HG03066 (cell line): ENCODE data around the gene RUNX1.

Experiments
- ATAC-seq: cut with Tn5 transposase; IDR thresholded peaks from one replicate; pipeline ENCODE4 v1.9.1; 2021; ENCODE audit warnings: low read depth; ENCODE audit not compliant: unreplicated experiment

The RUNX1 gene

DNA sequence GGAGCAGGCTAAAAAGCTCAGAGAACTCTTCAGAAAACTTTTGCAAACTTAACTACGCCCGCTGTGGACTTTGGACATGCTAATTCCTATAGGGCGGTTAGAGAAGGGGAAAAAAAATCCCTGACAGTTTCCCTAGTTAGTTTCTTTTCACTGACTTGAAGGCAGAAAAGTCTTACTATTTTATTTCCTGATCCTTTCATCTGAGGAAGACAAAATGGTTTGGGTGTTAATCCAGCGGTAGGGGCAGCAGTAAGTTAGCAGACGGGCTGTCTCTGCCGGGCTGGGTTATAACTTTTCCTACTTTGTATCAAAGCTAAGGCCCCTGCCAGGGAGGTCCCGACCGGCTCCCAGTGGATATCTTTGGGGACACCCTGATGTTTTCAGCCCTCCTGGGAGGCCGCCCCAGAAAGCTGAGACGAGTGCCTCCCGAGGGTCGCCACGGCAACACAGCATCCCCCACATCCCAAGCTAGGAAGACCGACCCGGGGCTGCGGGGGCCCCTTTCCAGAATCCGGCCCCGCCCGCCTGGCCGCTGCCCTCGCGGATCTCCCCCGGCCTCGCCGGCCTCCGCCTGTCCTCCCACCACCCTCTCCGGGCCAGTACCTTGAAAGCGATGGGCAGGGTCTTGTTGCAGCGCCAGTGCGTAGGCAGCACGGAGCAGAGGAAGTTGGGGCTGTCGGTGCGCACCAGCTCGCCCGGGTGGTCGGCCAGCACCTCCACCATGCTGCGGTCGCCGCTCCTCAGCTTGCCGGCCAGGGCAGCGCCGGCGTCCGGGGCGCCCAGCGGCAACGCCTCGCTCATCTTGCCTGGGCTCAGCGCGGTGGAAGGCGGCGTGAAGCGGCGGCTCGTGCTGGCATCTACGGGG, 162.6 kb downstream of the RUNX1 start:
- no peak for ATAC-seq

GRCh38 chr21:34885626-34886239, 163.4 kb downstream of the RUNX1 start:
- no peak for ATAC-seq

- ATAC-seq = no peak
These were observed 164.0 kb downstream of the RUNX1 start for GRCh38 chr21:34885125-34885524.

- ATAC-seq = no peak
These were observed 164.7 kb downstream of the RUNX1 start for GRCh38 chr21:34884346-34884929.

DNA sequence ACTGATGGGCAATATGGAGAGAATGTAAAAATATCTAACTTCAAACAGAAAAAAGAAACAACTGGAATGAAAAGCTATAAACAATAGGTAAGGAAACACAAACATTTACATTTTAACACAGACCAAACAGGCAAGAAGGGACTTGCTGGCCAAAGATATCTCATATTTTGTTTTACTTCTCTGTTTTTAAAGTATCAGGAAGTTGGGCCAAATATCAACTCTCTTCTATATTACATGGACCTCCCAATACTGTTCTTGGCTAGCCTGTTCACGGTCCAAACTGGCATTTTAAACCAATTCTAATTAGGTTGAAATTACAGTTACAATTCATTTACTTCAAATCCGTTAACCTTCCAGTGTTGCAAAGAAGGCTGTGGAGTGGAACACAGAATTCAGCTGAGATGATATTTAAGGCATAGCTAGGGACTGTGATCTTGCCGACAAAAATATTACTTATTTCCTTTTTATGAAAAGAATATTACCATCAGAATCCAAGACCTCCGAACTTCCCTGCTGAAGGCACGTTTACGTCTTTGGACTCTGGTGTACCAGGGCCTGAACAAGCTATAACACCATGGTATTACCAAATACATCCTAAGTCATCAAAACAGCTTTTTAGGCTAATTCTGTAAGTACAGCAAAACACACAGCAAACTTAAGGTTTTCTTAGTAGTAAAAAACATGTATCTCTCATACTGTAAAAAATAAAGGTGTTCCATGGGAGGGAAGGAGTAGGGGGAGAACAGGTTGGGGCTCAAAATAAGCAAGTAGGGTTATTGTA, 165.4 kb downstream of the RUNX1 start:
- no peak for ATAC-seq

- peak; percentile 67 for ATAC-seq
These were observed 166.4 kb downstream of the RUNX1 start for GRCh38 chr21:34882719-34883131.

DNA sequence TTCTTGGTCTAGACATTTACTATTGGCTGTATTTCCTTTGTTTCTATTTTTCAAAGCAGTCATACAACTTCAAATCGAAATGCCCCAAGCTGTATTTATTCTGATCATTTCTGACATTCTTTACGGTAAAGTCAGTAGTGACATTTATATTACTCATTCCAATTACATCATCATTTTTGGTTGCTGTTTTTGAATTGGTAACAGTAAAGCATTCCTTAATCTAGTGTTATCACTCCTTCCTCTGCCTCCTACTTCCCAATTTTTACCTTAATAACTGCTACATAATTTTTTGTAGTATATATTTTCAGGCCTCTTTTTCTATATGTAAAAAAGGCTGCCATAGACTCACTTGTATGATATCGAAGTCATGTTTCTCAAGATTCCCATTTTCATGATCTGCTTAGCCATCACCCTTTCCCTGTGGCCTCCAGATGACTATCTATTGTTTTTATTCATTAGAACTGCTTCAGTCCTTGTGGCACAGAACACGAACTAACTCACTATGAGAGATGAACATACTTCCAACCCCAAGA, 167.2 kb downstream of the RUNX1 start:
- no peak for ATAC-seq

DNA sequence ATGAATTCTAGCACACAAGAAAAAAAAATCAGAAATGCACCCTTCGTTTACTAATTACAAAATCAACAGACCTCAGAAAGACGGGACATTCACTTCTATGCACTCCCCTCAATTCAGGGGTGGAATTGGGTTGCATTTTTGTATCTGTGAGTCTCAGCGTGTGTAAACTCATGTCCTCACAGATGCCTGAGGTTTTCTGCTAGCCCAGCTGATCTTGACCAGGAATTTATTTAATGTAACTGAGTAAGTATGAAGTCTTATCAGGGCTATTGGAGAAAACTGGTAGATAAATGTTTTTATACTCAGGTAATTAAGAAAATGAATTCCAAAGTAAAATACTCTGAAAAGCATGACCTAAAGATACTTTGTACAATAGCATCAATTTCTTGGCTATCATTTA, 167.7 kb downstream of the RUNX1 start:
- no peak for ATAC-seq

DNA sequence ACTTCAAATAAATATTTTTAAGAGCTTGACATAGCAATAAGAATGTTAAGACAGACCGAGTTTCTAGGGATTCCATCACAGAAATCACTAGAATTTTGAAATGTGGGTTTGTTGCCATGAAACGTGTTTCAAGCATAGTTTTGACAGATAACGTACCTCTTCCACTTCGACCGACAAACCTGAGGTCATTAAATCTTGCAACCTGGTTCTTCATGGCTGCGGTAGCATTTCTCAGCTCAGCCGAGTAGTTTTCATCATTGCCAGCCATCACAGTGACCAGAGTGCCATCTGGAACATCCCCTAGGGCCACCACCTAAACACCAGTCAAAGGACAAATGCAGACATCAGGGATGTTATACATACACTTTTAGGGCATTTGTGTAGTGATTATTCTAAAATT, 168.7 kb downstream of the RUNX1 start:
- no peak for ATAC-seq

DNA sequence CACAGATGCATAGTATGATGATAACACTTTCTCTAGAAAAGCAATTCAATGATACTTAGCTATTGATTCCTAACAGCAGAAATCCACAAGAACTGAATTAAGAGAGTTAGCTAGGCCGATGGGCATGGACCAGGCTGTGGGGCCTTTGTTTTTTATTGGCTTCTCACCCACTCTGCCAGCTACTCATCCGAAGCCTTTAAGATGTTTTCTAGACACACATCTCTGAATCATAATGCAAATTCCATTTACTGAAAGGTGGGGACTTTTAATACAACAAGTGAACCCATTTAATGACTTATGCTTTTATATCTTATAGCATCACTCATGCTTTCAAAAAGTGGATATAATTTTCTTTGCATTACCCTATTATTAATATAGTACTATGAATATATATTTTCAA, 170.2 kb downstream of the RUNX1 start:
- ATAC-seq = no peak

DNA sequence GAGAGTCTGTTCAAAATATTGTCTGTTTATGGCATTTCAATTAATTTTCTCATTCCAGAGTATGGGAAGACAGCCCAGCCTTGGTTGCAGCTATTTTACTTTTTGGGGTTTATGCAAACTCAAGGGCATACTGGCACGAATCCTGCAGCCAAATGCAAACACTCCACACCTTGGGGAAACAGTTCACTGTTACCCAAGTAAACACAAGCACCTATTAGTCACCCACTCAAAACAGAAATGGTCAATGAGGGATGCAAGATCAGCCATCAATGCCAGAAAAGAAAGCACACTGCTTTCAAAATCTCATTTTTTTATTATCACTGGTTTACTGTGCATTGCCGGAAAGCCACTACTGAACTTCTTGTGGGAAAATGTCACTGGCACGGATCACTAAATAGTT, 170.6 kb downstream of the RUNX1 start:
- ATAC-seq = no peak

GRCh38 chr21:34877485-34878128, 171.5 kb downstream of the RUNX1 start:
- no peak for ATAC-seq

DNA sequence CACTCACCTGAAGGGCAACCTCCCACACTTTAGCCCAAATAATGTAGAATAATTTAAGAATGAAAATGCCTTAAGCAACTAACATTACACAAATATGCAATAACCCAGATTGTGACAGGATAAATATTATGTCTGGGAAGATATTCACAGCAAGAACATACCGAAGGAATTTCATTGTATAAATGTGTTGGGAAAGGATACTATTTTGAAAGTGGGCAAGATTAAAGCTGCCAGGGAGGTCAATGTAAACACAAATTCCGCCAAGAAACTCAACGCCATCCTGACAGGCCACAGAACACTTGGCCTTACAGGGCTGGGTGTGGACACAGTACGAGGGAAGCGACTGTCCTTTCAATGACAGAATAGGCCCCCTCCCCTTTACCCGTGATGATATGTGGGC, 173.3 kb downstream of the RUNX1 start:
- ATAC-seq = no peak

GRCh38 chr21:34874684-34875513, 174.2 kb downstream of the RUNX1 start:
- peak; percentile 75 for ATAC-seq

DNA sequence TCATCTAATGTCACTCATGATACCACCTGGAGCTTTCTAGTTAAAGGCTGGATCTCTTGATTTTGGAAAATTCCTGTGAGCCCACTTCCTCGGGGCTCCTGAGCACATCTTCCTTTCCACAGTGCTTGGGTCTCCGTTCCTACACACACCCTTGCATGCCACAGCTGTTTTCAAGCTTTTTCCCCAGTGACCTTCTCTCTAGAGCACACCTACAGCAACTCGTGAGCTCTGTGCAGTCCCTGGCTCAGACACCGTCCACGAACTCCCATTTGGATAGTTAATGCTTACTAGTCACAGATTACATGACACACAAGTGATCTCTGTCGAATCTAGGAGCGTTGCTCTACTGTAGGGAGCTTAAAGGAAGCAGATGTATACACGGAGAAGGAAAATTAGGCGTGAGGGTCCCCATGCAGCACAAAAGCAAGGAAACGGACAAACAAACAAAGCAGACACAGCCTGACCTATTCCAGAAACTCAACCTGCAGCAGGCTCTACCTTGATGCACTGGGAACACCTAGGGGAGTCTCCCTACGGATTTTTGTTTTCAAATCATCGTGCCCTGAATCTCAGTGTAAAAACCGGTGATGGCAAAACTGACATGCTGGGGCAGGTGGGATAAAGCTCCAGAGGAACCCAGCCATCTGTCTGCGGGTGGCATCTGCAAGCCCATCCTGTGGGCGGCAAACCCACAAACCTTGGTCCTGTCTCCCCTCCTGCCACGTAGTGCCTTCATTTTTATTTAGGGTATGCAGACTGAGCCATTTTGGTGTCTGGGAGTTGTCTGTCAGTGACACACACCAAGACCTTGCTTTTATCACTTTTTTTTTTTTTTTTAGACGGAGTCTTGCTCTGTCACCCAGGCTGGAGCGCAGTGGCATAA, 177.8 kb downstream of the RUNX1 start:
- ATAC-seq = no peak

DNA sequence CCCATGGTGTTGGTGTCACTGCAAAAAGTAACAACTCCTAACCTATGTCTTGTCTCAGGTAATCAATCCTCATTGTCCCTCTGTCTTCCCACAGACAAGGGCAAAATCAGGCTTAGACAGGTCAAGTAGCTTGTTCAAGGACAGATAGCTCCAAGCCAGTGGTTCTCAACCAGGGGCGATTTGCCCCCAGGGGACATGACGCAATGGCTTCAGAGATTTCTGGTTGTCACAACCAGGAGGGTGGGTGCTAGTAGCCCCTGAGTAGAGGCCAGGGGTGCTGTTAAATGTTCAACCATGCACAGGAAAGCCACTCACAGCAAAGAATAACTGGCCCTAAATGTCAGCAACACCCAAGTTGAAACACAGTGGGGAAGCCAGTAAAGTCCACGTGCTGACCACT, 178.9 kb downstream of the RUNX1 start:
- no peak for ATAC-seq

DNA sequence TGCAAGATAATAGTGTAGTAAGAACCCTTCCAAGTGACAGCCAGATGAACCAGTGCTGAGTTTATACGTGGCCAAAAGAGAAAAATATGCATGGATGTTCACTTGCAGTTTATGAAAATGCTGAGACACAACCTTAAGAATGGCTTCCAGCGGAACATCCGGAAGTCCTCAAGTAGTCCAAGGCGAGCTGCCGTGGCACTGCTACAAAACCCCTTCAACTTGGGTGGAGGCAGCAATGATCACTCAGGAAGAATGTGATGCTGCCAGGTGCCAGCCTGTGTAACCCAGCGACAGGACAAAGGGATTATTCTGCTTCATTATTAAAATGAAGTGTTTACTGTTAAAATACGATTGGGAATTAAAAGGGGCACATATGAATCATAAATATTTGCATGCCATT, 179.6 kb downstream of the RUNX1 start:
- no peak for ATAC-seq

DNA sequence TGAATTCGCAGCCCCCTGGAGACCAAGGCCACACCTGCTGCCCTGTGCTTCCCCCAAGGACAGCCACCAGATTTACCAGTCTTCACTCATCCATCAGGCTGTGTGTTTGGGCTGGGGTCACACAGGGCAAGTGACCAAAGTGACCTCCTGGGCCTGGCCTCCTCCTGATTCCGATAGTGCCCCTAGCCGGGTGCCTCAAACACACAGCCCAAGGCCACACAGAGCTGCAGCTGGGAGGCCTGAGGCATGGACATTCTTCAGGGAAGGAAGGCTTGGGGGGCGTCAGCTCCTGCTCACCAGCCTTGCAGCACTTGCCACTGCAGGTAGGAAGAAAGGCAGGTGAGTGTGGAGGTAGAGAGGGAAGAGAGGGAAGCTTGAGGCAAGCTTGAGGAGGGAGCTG, 181.3 kb downstream of the RUNX1 start:
- ATAC-seq = no peak
